Measurements from ENCODE around the gene CSF1.
A peak's percentile ranks its signal among the peaks of the same experiment; 100 is the strongest.

Gene CSF1

GRCh38 chr1:109893532-109894171 is 17.0 kb upstream of the CSF1 start:
- H3K36me3 ChIP-seq (ENCODE audit: control insufficient read depth in 1 of 2, insufficient read depth in 2 of 2, low read depth in 1 of 2, low read length in 2 of 2) = no peaks in the 10 kb centered on the region
- H3K4me3 ChIP-seq (ENCODE audit: insufficient read depth in 1 of 2, low read depth in 1 of 2, low read length in 2 of 2) = no peak overlapping the region
- H3K9me3 ChIP-seq (ENCODE audit: control insufficient read depth, low read length) = no peaks in the 10 kb centered on the region
- peak overlapping the region; percentile 46 to 69 for H2BK12ac ChIP-seq (ENCODE audit: low read length in 2 of 2)
- no peak overlapping the region for H3K14ac ChIP-seq (ENCODE audit: low read length in 2 of 2)
- no peak overlapping the region for H2AFZ ChIP-seq (ENCODE audit: low read depth, low read length)
- H3K9ac ChIP-seq (ENCODE audit: low read length) = no peak overlapping the region
- H2BK15ac ChIP-seq (ENCODE audit: low read depth, poor library complexity, severe bottlenecking) = peak overlapping the region; percentile 94
- H3K23ac ChIP-seq (ENCODE audit: low read length in 2 of 2) = no peak overlapping the region
- no peaks in the 10 kb centered on the region for H3K79me1 ChIP-seq (replicated peaks; ENCODE audit: low read length, poor library complexity, severe bottlenecking)
- no peak overlapping the region for H2BK5ac ChIP-seq (ENCODE audit: low read depth, low read length, poor library complexity, severe bottlenecking)
- H3K4ac ChIP-seq (ENCODE audit: low read depth in 1 of 2, low read length in 2 of 2) = no peak overlapping the region
- no peak for DNase-seq
- 90% methylated on average over 7 of the region's 7 CpGs for WGBS
- H4K8ac ChIP-seq (ENCODE audit: low read length) = peak overlapping the region; percentile 72
- H3K4me1 ChIP-seq (ENCODE audit: control insufficient read depth, insufficient read depth, low read depth, low read length) = peaks cover 16% of the 10 kb centered on the region
- peak overlapping the region; percentile 6 to 33 for H3K18ac ChIP-seq (ENCODE audit: low read depth in 1 of 2, low read length in 2 of 2)
- no peaks in the 10 kb centered on the region for H3K27me3 ChIP-seq (ENCODE audit: control insufficient read depth in 1 of 2, insufficient read depth in 1 of 2, low read length in 2 of 2)
- H4K91ac ChIP-seq (ENCODE audit: low read length) = peak overlapping the region; percentile 60
- peak overlapping the region; percentile 43 for H2BK120ac ChIP-seq (ENCODE audit: low read depth, low read length)
- H2AK5ac ChIP-seq (ENCODE audit: low read length, severe bottlenecking) = peak overlapping the region; percentile 3
- no peak overlapping the region for H3K27ac ChIP-seq (ENCODE audit: low read length, poor library complexity, severe bottlenecking)
- no peak overlapping the region for H3K4me2 ChIP-seq (ENCODE audit: low read length, poor library complexity, severe bottlenecking)

DNA sequence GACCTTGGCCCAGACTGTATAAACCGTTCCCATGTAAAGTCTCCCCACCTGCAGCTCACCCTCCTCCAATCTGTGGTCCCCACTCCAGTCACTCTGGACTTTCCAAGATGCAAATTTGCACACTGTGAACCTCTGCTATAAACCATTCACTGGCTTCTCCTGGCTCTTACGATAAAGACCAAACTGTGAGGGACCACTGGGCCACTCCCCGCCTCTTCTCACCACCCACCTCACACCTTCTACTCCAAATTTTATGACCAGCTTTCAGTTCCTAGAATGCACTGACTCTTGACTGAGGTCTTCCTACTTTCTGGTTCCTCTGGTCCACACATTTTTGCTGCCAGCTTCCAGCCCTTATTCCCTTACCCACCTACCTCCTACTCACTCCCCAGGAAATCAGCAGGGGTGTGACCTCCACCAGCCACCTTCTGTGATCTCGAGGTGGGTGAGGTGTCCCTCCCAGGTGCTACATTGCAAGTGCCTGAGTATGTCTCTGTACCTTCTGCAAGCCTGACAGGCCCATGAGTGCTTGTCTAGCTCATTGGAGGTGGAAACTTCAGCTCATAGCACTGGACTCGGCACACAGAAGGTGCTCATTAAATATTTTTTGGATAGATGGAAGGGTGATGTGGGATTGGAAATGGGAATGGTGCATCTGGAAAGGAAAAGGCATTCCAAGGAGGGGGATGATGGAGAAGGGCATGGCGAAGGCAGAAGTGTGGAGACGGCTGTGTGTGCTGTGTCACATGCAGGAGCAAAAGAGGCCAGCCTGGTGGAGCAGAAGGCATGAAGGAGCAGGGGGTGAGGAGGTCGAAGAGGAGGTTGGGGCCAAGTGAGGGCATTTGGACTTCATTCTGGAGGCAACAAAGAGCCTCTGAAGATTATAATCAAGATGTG is 15.6 kb upstream of the CSF1 start:
- Histone ChIP-seq H3K18ac (ENCODE audit: low read depth in 1 of 2, low read length in 2 of 2) (peak overlapping the region; percentile 23 to 49), H2BK5ac (ENCODE audit: low read depth, low read length, poor library complexity, severe bottlenecking) (no peak overlapping the region), H3K14ac (ENCODE audit: low read length in 2 of 2) (peak overlapping the region in 1 of 2 experiments; percentile 12), H3K27me3 (ENCODE audit: control insufficient read depth in 1 of 2, insufficient read depth in 1 of 2, low read length in 2 of 2) (no peaks in the 10 kb centered on the region), H3K27ac (ENCODE audit: low read length, poor library complexity, severe bottlenecking) (no peak overlapping the region), H4K91ac (ENCODE audit: low read length) (peak overlapping the region; percentile 87), H3K23ac (ENCODE audit: low read length in 2 of 2) (peak overlapping the region in 1 of 2 experiments; percentile 1), H3K36me3 (ENCODE audit: control insufficient read depth in 1 of 2, insufficient read depth in 2 of 2, low read depth in 1 of 2, low read length in 2 of 2) (no peaks in the 10 kb centered on the region), H2BK120ac (ENCODE audit: low read depth, low read length) (peak overlapping the region; percentile 7), H2BK12ac (ENCODE audit: low read length in 2 of 2) (peak overlapping the region; percentile 46 to 92), H2AK5ac (ENCODE audit: low read length, severe bottlenecking) (no peak overlapping the region), H3K4me3 (ENCODE audit: insufficient read depth in 1 of 2, low read depth in 1 of 2, low read length in 2 of 2) (no peak overlapping the region), H3K9ac (ENCODE audit: low read length) (no peak overlapping the region), H2AFZ (ENCODE audit: low read depth, low read length) (no peak overlapping the region), H4K8ac (ENCODE audit: low read length) (peak overlapping the region; percentile 92), H3K9me3 (ENCODE audit: control insufficient read depth, low read length) (no peaks in the 10 kb centered on the region), H3K4me1 (ENCODE audit: control insufficient read depth, insufficient read depth, low read depth, low read length) (peaks cover 16% of the 10 kb centered on the region), H3K4me2 (ENCODE audit: low read length, poor library complexity, severe bottlenecking) (no peak overlapping the region), H2BK15ac (ENCODE audit: low read depth, poor library complexity, severe bottlenecking) (peak overlapping the region; percentile 91), H3K4ac (ENCODE audit: low read depth in 1 of 2, low read length in 2 of 2) (peak overlapping the region; percentile 22 to 58), H3K79me1 (replicated peaks; ENCODE audit: low read length, poor library complexity, severe bottlenecking) (no peaks in the 10 kb centered on the region)
- DNase-seq = no peak
- 79% methylated on average over 8 of the region's 8 CpGs for WGBS

GRCh38 chr1:109895720-109896504 is 14.7 kb upstream of the CSF1 start:
- 44% methylated on average over 16 of the region's 16 CpGs for WGBS

More at GRCh38 chr1:109895720-109896504, 14.7 kb upstream of the CSF1 start:
- Histone ChIP-seq H2BK120ac (ENCODE audit: low read depth, low read length) (peak overlapping the region; percentile 98), H3K4me3 (ENCODE audit: insufficient read depth in 1 of 2, low read depth in 1 of 2, low read length in 2 of 2) (no peak overlapping the region), H3K14ac (ENCODE audit: low read length in 2 of 2) (peak overlapping the region in 1 of 2 experiments; percentile 60), H2AK5ac (ENCODE audit: low read length, severe bottlenecking) (peak overlapping the region; percentile 5), H3K27ac (ENCODE audit: low read length, poor library complexity, severe bottlenecking) (no peak overlapping the region), H2BK15ac (ENCODE audit: low read depth, poor library complexity, severe bottlenecking) (no peak overlapping the region), H3K4me1 (ENCODE audit: control insufficient read depth, insufficient read depth, low read depth, low read length) (peaks cover 16% of the 10 kb centered on the region), H3K4me2 (ENCODE audit: low read length, poor library complexity, severe bottlenecking) (no peak overlapping the region), H2BK12ac (ENCODE audit: low read length in 2 of 2) (peak overlapping the region; percentile 89 to 100), H2AFZ (ENCODE audit: low read depth, low read length) (no peak overlapping the region), H3K23ac (ENCODE audit: low read length in 2 of 2) (no peak overlapping the region), H2BK5ac (ENCODE audit: low read depth, low read length, poor library complexity, severe bottlenecking) (no peak overlapping the region), H3K18ac (ENCODE audit: low read depth in 1 of 2, low read length in 2 of 2) (peak overlapping the region; percentile 76 to 95), H4K8ac (ENCODE audit: low read length) (peak overlapping the region; percentile 92), H3K9ac (ENCODE audit: low read length) (no peak overlapping the region), H3K79me1 (replicated peaks; ENCODE audit: low read length, poor library complexity, severe bottlenecking) (no peaks in the 10 kb centered on the region), H3K27me3 (ENCODE audit: control insufficient read depth in 1 of 2, insufficient read depth in 1 of 2, low read length in 2 of 2) (no peaks in the 10 kb centered on the region), H3K4ac (ENCODE audit: low read depth in 1 of 2, low read length in 2 of 2) (peak overlapping the region; percentile 21 to 82), H3K9me3 (ENCODE audit: control insufficient read depth, low read length) (no peaks in the 10 kb centered on the region), H3K36me3 (ENCODE audit: control insufficient read depth in 1 of 2, insufficient read depth in 2 of 2, low read depth in 1 of 2, low read length in 2 of 2) (no peaks in the 10 kb centered on the region), H4K91ac (ENCODE audit: low read length) (peak overlapping the region; percentile 93)
- peak; percentile 82 for DNase-seq

Data from mesenchymal stem cell (in vitro differentiated cells and primary cell).